ENCODE results near the gene PPIL4.

PPIL4 gene

GRCh38 chr6:149478631-149479314, 67.1 kb downstream of the PPIL4 start:
- no peak overlapping the region for H2AFZ ChIP-seq (ENCODE audit: low read length)
- TF ChIP-seq EZH2 (optimal IDR thresholded peaks at IDR 0.05; ENCODE audit: low read depth, low read length) (no peak), CTCF (IDR thresholded peaks at IDR 0.05; ENCODE audit: low read length) (no peak), EZH2phosphoT487 (IDR thresholded peaks at IDR 0.05; ENCODE audit: low read length) (no peak)
- no peaks in the 10 kb centered on the region for H3F3A ChIP-seq (ENCODE audit: insufficient read depth, low read length)
- H3K36me3 ChIP-seq (replicated peaks; ENCODE audit: insufficient read depth, low read length) = no peaks in the 10 kb centered on the region
- H4K20me1 ChIP-seq (ENCODE audit: insufficient read depth, low read length) = no peaks in the 10 kb centered on the region
- H3K4me1 ChIP-seq (ENCODE audit: low read length) = no peaks in the 10 kb centered on the region
- no peak overlapping the region for H3K9ac ChIP-seq (ENCODE audit: low read length)
- H3K9me3 ChIP-seq (replicated peaks; ENCODE audit: insufficient read depth, low read length) = no peaks in the 10 kb centered on the region
- no peak overlapping the region for H3K4me3 ChIP-seq (ENCODE audit: low read length)
- no peaks in the 10 kb centered on the region for H3K79me2 ChIP-seq (ENCODE audit: low read length)
- H3K27me3 ChIP-seq (replicated peaks; ENCODE audit: insufficient read depth, low read length) = no peaks in the 10 kb centered on the region; the same call in 1 of the 2 replicates
- no peak for DNase-seq
- no peak overlapping the region for H3K27ac ChIP-seq (ENCODE audit: low read length)
- H3K4me2 ChIP-seq (ENCODE audit: low read depth, low read length) = no peak overlapping the region
- no peaks in the 10 kb centered on the region for H3K9me2 ChIP-seq (replicated peaks; ENCODE audit: insufficient read depth, low read length)

- no peak overlapping the region for H2AFZ ChIP-seq (ENCODE audit: low read length)
These were observed 68.3 kb downstream of the PPIL4 start for GRCh38 chr6:149477544-149477943.

GRCh38 chr6:149476789-149477455, 68.9 kb downstream of the PPIL4 start:
- peaks cover 4% of the 10 kb centered on the region for H3F3A ChIP-seq (ENCODE audit: insufficient read depth, low read length)
- no peaks in the 10 kb centered on the region for H4K20me1 ChIP-seq (ENCODE audit: insufficient read depth, low read length)
- peaks cover 5% of the 10 kb centered on the region; the same call in 1 of the 2 replicates for H3K27me3 ChIP-seq (replicated peaks; ENCODE audit: insufficient read depth, low read length)
- no peak overlapping the region for H3K27ac ChIP-seq (ENCODE audit: low read length)
- H3K4me2 ChIP-seq (ENCODE audit: low read depth, low read length) = no peak overlapping the region
- H3K36me3 ChIP-seq (replicated peaks; ENCODE audit: insufficient read depth, low read length) = no peaks in the 10 kb centered on the region
- H2AFZ ChIP-seq (ENCODE audit: low read length) = no peak overlapping the region
- no peak for DNase-seq
- no peak overlapping the region for H3K9ac ChIP-seq (ENCODE audit: low read length)
- H3K9me2 ChIP-seq (replicated peaks; ENCODE audit: insufficient read depth, low read length) = no peaks in the 10 kb centered on the region
- H3K4me3 ChIP-seq (ENCODE audit: low read length) = no peak overlapping the region
- H3K79me2 ChIP-seq (ENCODE audit: low read length) = no peaks in the 10 kb centered on the region
- TF ChIP-seq CTCF (IDR thresholded peaks at IDR 0.05; ENCODE audit: low read length) (no peak), EZH2phosphoT487 (IDR thresholded peaks at IDR 0.05; ENCODE audit: low read length) (no peak), EZH2 (optimal IDR thresholded peaks at IDR 0.05; ENCODE audit: low read depth, low read length) (no peak)
- H3K4me1 ChIP-seq (ENCODE audit: low read length) = peaks cover 5% of the 10 kb centered on the region; the same call in 1 of the 2 replicates
- H3K9me3 ChIP-seq (replicated peaks; ENCODE audit: insufficient read depth, low read length) = no peaks in the 10 kb centered on the region

More at GRCh38 chr6:149477544-149477943, 68.3 kb downstream of the PPIL4 start:
- Histone ChIP-seq H3K27ac (ENCODE audit: low read length) (no peak overlapping the region), H3K9me2 (replicated peaks; ENCODE audit: insufficient read depth, low read length) (no peaks in the 10 kb centered on the region), H3F3A (ENCODE audit: insufficient read depth, low read length) (no peaks in the 10 kb centered on the region), H3K27me3 (replicated peaks; ENCODE audit: insufficient read depth, low read length) (no peaks in the 10 kb centered on the region; the same call in 1 of the 2 replicates), H3K9me3 (replicated peaks; ENCODE audit: insufficient read depth, low read length) (no peaks in the 10 kb centered on the region), H3K36me3 (replicated peaks; ENCODE audit: insufficient read depth, low read length) (no peaks in the 10 kb centered on the region), H3K4me1 (ENCODE audit: low read length) (no peaks in the 10 kb centered on the region), H3K4me3 (ENCODE audit: low read length) (no peak overlapping the region), H3K4me2 (ENCODE audit: low read depth, low read length) (no peak overlapping the region), H3K9ac (ENCODE audit: low read length) (no peak overlapping the region), H4K20me1 (ENCODE audit: insufficient read depth, low read length) (no peaks in the 10 kb centered on the region), H3K79me2 (ENCODE audit: low read length) (no peaks in the 10 kb centered on the region)
- TF ChIP-seq EZH2 (optimal IDR thresholded peaks at IDR 0.05; ENCODE audit: low read depth, low read length) (no peak), CTCF (IDR thresholded peaks at IDR 0.05; ENCODE audit: low read length) (no peak), EZH2phosphoT487 (IDR thresholded peaks at IDR 0.05; ENCODE audit: low read length) (no peak)
- DNase-seq = no peak

Data from MM.1S (cell line).